ENCODE measurements around the gene OSBPL2.

The OSBPL2 gene

DNA sequence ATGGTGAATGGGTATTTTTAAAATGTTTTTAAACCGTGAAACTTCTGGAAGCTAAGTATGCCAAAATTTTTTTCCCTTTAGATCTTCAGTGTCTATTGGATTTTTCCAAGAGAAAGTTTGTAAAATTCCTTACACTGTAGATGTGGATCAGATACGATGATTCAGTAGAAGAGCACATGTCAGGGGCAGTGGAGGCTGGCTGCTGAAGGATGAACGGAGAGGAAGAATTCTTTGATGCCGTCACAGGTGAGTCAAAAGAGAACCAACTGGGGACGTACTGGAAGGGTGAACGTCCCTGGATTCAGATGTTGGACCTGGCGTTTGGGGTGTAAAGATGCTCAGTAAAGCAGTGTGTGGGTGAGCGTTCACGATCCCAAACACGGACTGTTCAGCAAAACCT, 17.7 kb downstream of the OSBPL2 start:
- TF ChIP-seq POLR2A (IDR thresholded peaks at IDR 0.05; ENCODE audit: low read depth, low read length) = no peak
- FAIRE-seq (no peak), DNase-seq (ENCODE audit: insufficient read length, low spot score) (no peak)

DNA sequence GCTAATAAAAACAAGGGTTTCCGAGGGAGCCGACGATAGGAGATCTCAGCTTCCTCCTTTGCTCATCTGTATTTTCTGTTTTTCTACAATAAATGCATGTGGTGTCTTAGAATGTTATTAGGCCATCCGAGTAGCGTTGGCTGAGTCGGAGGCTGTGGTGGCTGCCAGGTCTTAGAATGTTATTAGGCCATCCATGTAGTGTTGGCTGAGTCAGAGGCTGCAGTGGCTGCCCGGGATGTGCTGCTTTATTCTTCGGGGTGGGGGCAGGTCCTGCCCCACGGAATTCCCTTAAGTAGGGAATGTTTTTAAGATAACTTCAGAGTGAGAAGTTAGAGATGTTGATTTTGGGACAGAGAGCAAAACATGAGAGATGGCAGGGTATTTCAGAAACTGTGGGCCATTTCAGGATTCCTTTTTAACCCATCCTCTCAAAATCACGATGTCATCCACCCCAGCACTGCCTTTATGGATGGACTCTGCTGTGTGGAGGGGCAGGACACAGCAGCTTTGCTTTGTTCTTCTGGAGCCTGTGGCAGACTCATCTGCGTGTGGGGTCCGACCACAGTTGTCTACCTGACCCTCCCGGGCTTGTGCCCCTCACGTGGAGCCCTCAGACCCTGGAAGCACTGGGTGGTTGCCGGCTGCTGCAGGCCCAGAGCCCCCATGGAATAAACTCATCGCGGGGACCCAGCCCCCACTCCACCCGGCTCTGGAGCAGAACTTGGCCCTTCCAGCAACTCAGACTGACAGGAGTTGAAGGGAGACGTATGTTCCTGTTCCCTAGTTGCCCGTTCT, 20.4 kb downstream of the OSBPL2 start:
- DNase-seq (ENCODE audit: insufficient read length, low spot score) (peak; percentile 81), FAIRE-seq (no peak)
- no peak for TF ChIP-seq POLR2A (IDR thresholded peaks at IDR 0.05; ENCODE audit: low read depth, low read length)

DNA sequence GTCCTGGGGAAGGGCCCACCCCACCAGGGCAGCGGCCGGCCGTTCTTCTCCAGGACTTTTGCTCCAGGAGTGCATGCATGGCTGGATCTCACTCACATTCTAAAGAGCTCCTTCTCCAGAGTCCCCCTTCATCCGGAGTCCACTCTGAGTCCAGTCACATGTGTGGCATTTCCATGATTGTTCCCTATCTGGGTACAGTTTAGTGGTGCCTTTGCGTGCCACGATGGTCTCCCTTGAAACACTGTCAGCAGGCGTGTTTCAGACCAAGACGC, 20.9 kb downstream of the OSBPL2 start:
- FAIRE-seq (no peak), DNase-seq (ENCODE audit: insufficient read length, low spot score) (no peak)
- no peak for TF ChIP-seq POLR2A (IDR thresholded peaks at IDR 0.05; ENCODE audit: low read depth, low read length)

DNA sequence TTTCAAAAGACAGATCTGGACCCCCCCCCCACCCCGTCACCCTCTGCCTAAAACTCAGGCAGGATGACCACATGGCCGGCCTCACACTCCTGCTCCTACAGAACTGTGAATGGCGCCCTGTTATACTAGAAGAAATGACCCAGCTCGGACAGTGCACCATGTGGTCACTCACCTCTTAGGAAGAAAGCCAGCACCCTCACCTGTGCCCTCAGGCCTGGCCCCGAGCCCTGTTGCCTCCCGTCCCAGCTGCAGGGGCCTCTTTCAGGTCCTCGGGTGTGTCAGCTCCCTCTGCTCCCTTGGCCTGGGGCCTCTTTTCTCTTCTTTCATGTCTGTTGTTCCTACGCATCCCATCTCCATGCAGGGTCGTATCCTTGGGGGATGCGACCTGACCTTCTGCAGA, 23.7 kb downstream of the OSBPL2 start:
- no peak for FAIRE-seq
- no peak for DNase-seq (ENCODE audit: insufficient read length, low spot score)
- TF ChIP-seq POLR2A (IDR thresholded peaks at IDR 0.05; ENCODE audit: low read depth, low read length) = no peak

DNA sequence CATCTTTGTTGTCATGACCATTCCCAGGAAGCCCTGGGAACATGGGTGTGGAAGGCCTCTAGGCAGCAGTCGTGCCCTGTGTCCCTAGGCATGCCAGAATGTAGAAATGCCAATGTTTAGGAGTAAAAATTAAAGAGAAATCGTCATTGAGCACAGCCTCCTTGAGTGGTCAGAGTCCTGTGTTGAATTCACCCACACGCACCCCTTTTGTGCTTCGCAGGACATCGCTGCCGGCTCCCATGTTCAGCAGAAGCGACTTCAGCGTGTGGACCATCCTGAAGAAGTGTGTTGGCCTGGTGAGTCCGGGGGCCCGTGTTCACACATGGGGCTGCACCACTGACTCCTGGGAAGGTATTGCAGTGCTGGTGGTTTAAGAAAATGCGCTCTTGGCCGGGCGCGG, 25.1 kb downstream of the OSBPL2 start:
- no peak for FAIRE-seq
- no peak for TF ChIP-seq POLR2A (IDR thresholded peaks at IDR 0.05; ENCODE audit: low read depth, low read length)

DNA sequence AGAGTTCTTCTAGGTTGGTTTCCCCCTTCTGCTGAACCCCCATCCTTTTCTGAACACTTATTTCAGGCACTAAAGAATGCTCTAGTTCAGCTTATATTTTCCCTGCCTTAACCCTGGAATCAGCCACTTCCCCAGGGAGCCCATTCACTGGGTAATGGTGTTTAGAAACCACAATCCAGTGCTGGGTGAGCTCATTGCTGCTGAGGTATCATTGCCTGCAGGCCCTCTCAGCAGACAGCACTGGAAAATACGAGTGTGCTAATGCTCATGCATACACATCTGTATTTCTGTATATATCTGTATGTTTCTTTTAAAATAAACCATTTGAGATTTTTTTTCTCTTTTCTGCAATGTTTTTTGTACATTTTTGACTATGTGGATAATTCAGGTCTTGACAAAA, 27.0 kb downstream of the OSBPL2 start:
- no peak for FAIRE-seq
- no peak for DNase-seq (ENCODE audit: insufficient read length, low spot score)
- no peak for TF ChIP-seq POLR2A (IDR thresholded peaks at IDR 0.05; ENCODE audit: low read depth, low read length)

More for the DNA sequence above, 25.1 kb downstream of the OSBPL2 start:
- DNase-seq (ENCODE audit: insufficient read length, low spot score) = no peak

DNA sequence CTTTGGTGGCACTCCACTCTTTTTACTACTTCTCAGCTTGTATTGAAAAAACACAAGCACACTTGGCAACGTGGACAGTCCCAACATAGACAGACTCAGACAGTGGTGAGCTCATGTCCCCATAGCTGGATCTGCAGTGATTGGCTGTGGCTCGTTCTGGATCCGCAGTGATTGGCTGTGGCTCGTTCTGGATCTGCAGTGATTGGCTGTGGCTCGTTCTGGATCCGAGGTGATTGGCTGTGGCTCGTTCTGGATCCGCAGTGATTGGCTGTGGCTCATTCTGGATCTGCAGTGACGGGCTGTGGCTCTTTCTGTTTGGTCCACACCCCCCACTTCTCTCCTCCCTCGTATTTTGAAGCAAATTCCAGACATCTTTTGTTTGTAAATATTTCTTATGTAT, 28.0 kb downstream of the OSBPL2 start:
- TF ChIP-seq POLR2A (IDR thresholded peaks at IDR 0.05; ENCODE audit: low read depth, low read length) = no peak
- DNase-seq (ENCODE audit: insufficient read length, low spot score) = no peak
- FAIRE-seq = no peak

DNA sequence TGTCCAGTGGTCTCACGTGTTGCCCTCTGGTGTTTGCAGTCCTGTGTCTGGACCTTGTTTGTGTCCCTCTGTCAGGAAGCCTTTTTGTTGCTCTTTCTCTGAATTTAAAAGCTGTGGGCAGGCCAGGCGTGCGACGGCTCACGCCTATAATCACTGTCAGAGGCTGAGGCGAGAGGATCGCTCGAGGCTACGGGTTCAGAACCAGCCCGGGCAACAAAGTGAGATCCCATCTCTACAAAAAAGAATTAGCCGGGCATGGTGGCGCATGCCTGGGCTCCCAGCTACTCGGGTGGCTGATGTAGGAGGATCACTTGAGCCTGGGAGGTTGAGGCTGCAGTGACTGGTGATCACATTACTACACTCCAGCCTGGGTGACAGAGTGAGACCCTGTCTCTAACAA, 28.5 kb downstream of the OSBPL2 start:
- DNase-seq (ENCODE audit: insufficient read length, low spot score) (no peak), FAIRE-seq (no peak)
- no peak for TF ChIP-seq POLR2A (IDR thresholded peaks at IDR 0.05; ENCODE audit: low read depth, low read length)

DNA sequence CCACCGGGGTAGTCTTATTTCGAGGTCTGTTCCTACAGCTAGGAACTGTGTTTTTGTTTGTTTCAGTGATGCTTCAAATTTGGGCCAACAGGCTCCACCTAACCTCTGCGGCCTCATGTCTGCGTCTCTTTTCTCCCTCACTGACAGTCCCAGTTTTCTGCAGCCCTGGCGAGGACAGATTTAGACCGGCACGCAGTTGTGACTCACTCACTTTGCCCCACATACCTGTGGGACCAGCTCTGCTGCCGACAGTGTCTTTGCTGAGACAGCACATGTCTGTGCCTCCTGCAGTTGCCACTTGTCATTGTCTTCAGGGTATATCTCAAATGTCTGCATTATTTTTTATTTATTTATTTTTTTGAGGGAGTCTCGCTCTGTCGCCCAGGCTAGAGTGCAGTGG, 29.2 kb downstream of the OSBPL2 start:
- DNase-seq (ENCODE audit: insufficient read length, low spot score) = no peak
- TF ChIP-seq POLR2A (IDR thresholded peaks at IDR 0.05; ENCODE audit: low read depth, low read length) = no peak
- FAIRE-seq = no peak

DNA sequence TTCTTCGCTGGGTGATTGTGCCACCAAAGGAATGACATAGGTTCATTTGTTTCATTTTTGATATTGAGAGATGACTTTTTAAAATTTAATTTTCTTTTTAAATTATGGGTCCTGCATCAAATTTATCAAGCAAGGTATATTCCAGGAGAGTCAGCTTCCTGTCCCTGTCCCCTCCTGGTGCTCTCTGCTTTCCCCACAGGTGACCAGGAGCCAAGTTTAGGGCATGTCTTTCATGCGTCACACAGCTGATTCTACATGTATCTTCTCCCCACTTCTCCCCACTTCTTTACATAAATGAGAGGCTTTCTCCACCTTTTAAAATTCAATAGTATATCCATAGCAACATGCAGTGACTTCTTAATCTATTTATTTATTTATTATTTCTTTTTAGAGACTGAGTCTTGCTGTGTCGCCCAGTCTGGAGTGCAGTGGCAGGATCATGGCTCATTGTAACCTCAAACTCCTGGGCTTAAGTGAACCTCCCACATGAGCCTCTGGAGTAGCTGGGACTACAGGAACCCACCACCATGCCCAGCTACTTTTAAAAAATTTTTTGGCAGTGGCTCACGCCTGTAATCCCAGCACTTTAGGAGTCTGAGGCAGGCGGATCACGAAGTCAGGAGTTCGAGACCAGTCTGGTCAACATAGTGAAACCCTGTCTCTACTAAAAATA, 30.0 kb downstream of the OSBPL2 start:
- FAIRE-seq (no peak), DNase-seq (ENCODE audit: insufficient read length, low spot score) (no peak)
- TF ChIP-seq POLR2A (IDR thresholded peaks at IDR 0.05; ENCODE audit: low read depth, low read length) = no peak

DNA sequence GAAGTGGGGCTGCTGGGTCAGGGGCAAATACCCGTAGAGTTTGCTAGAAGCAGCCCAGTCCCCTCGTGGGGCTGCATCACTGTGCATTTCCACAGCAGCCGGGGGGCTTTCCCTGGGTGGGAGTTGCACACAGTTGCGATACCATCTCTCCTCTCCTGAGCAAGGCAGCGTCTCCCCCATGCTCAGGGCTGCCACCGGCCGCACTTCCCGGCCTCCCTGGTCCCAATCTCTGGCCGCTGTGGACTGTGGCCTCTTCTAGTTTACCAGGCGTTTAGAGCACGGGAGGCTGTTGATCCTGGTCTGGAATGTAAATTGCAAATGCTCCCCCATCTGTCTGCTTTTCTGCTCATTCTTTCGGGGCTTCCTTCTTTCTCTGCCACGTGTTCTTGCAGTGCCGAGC, 31.1 kb downstream of the OSBPL2 start:
- FAIRE-seq (no peak), DNase-seq (ENCODE audit: insufficient read length, low spot score) (no peak)
- no peak for TF ChIP-seq POLR2A (IDR thresholded peaks at IDR 0.05; ENCODE audit: low read depth, low read length)

DNA sequence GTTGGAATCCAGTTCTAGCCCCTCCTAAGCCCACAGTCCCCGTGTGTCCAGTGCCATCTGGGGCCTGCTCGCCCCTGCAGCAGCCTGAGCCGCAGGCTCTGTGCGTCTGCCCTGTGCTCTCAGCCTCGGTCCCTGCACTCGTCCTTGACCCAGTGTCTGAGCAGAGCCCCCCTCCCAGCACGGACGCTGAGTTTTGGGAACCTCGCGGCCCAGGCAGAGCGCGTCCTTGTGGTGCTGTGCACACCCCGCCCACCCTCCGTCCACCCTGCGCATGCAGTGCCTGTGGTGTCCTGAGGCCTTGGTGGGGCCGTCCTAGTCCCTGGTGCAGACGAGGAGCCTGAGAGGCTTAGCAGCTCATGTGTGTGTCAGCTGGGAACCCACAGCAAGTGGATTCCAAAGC, 31.6 kb downstream of the OSBPL2 start:
- TF ChIP-seq POLR2A (IDR thresholded peaks at IDR 0.05; ENCODE audit: low read depth, low read length) = no peak
- no peak for DNase-seq (ENCODE audit: insufficient read length, low spot score)
- FAIRE-seq = no peak

DNA sequence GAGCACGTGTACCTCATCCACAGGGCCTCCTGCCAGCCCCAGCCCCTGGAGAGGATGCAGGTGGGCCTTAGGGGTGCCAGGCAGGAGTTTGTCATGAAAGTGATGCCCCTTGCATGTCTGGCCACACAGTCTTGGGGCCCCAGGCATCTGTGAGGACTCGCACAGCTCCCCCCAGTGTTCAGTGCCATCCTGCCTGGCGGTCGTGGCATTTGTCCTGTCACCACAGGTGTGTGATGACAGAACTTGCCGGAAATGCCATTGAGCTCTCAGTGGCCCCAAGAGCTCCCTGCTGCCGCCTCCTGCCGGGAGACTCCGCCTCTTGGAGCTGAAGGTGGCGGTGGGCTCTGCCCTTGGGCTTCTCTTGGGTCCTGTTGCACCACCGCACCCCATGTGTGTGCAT, 33.9 kb downstream of the OSBPL2 start:
- TF ChIP-seq POLR2A (IDR thresholded peaks at IDR 0.05; ENCODE audit: low read depth, low read length) = no peak
- no peak for FAIRE-seq
- DNase-seq (ENCODE audit: insufficient read length, low spot score) = no peak

DNA sequence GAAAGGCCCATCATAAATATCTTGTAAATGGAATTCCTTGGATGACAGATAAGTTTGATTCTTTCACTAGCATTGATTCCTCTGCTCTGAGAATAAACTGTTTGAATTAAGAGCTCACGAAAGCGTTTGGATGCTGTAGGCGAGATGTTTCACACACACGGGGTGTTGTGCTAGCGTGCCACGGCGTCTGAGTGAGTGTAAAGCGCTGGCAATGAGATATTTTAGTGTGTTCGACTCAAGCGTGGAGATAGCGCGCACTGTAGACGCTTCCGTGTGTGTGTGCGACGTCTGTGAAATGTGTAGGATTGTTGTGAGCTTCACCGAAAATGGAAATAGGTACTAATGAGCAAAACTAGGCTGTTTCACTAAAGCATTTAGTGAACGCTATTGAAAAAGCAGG, 35.1 kb downstream of the OSBPL2 start:
- no peak for FAIRE-seq
- DNase-seq (ENCODE audit: insufficient read length, low spot score) = no peak
- TF ChIP-seq POLR2A (IDR thresholded peaks at IDR 0.05; ENCODE audit: low read depth, low read length) = no peak

DNA sequence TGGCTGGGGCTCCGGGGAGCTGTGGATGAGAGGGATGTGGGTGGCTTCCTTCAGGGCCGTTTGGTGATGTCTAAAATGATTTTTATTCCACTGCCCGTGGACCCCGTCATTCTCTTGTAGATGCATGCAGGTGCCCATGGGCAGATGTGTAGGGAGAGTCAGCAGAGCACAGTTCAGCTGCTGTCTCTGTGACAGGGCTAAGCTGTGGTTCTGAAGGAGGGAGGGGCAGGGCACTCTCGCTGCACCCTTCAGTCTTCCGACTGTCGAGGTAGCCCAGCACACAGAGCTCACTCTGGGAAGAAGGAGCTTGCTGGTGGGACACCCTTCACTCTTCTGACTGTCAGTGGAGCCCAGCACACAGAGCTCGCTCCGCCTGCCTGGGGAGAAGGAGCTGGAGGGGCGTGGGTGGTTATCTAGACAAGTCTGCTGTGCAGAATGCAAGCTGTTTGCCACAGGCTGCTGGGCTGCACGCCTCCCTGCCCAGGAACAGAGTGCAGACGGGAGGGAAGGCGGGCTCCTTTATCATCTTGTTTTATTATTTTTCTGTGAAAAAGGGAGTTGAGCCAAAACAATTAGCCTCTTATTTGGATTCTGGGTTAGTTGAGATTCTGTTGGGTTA, 36.1 kb downstream of the OSBPL2 start:
- no peak for DNase-seq (ENCODE audit: insufficient read length, low spot score)
- no peak for TF ChIP-seq POLR2A (IDR thresholded peaks at IDR 0.05; ENCODE audit: low read depth, low read length)
- no peak for FAIRE-seq
